GM19043 (cell line): ENCODE data around the gene DEF6.

ENCODE experiments used
- ATAC-seq: cut with Tn5 transposase; IDR thresholded peaks from one replicate; pipeline ENCODE4 v1.9.1; 2021; ENCODE audit warnings: low read depth; ENCODE audit not compliant: unreplicated experiment

Gene DEF6

DNA sequence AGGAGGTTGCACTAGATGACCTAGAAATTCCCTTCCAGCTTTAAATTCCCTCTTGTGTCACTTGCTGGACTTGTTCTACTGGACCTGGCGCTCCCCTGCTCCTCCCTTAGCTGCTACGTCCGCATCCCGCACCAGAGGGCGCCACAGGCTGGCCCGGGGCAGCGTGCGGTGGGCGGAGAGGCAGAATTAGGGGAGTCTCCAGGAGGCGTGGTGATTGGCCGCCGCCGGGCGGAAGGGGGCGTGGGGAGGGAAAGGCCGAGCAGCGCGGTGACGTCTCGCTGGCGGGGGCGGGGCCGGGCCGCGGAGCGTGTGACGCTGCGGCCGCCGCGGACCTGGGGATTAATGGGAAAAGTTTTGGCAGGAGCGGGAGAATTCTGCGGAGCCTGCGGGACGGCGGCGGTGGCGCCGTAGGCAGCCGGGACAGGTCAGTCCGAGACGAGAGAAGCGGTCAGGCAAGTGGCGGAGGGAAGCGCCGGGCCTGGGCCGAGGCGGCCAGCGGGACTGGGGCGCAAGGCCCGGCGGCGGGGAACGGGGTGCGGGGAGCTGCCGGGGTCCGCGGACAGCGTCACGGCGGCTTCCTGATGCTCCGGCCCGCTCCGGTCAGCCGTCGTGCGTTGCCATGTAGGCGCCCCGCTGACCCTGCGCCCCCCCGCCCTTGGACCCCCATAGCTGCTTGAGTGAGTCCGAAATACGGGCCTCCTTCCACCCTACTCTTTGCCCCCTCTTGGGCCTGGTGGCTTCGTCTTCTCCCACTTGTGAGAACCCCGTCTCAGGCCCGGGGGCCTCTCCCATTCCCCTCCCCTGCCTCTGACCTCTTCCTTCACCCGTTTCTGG, 44.9 kb downstream of the DEF6 start, which contains the start of gene PPARD:
Gene PPARD, plus strand, starts transcription at position 301 of the 834 bp plus-strand sequence. CDS start 68,530 bp downstream, outside the sequence.
- ATAC-seq: peak; percentile 92

DNA sequence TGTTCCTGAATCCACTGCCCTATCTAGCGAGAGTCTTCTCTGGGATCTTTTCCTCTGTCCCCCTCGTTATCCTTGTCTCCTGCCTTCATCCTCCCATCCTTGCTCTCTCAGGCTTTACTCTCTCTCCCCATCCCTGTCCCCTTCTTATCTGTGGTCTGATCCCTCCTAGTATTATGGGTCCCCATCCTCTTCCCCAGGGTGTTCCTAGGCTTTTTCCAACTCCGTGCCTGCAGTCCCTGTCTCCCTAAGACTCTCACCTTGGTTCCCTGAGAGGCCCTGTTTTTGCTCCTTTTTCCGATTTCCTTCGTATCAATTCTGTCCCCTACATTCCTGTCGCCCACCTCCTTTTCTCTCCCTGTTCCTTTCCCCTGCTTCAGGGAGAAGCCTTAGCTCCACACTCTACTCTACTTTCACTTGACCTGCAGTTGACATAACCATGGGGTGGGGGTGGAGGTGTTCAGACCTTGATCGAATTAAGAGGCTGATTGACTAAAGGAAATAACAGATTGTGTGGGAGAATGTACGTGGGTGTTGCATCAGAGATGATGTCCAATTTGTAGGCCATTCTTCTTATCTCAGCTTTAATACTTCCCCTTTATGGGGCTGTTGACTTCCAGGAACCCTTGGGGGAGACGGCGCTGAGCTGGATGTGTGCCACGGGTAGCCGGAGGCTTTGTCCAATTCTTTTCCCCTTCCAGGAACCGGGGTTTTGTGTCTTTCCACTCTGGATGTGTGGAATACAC, 45.6 kb downstream of the DEF6 start:
- ATAC-seq: no peak

DNA sequence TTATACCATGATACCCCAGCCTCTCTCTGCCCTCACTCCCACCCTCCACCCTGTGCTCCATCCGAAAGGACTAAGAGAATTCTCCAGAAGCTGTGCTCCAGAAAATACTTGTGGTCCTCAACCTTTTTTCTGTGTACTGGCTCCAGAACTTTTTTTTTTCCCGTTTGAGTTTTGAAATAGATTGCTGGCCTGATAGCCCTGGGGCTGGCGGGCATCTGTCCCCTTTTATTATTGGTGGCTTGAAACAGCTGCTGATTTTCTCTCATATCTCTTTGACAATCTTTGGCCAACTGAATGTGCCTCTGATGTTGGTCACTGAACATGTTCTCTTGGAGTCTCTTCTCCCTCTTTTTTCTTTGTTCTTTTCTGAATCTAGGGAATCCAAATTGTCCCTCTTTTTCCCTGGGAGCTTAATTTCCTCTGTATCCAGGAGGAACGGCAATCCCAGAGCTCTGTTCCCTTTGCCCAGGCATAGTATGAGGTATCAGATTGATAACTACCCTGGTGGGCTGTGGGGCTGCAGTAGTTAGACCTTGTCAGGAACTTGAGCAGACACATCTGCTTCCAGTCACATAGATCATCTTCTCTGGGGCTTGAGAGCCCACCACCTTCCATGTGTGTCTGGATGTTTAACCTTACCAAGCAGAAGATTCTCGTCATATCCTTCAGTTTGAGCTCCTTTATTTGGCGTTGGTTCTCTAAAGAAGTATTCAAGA, 46.4 kb downstream of the DEF6 start:
- ATAC-seq: no peak

DNA sequence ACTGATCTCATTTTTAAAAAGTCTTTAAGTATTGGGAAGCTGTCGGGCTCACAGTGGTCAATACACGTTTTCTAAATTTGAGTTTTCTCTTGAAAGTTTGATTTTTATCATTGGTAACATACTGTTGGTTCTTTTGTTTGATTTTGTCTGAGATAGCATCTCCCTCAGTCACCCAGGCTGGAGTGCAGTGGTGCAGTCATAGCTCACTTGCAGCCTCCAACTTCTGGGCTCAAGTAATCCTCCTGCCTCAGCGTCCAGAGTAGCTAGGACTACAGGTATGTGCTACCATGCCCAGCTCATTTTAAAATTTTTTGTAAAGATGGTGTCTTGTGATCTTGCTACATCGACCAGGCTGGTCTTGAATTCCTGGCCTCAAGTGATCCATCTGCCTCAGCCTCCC, 53.8 kb downstream of the DEF6 start:
- ATAC-seq: no peak

DNA sequence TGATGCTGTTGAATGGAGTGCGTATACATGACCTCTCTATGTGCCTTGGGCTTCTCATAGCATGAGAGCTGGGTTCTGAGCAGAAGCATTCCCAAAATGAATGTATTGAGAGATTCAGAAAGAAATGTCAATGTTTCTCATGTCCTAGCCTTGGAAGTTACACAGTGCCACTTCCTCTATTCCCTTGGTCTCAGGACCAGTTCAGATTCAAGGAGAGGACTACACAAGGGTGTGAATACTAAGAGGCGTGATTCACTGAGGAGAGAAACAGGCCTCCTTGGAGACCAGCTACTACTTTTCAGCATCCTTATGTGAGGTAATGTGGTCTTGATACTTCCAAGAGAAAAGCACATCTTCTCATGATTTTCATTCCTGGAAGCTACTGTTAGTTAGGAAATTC, 55.1 kb downstream of the DEF6 start:
- no peak for ATAC-seq

DNA sequence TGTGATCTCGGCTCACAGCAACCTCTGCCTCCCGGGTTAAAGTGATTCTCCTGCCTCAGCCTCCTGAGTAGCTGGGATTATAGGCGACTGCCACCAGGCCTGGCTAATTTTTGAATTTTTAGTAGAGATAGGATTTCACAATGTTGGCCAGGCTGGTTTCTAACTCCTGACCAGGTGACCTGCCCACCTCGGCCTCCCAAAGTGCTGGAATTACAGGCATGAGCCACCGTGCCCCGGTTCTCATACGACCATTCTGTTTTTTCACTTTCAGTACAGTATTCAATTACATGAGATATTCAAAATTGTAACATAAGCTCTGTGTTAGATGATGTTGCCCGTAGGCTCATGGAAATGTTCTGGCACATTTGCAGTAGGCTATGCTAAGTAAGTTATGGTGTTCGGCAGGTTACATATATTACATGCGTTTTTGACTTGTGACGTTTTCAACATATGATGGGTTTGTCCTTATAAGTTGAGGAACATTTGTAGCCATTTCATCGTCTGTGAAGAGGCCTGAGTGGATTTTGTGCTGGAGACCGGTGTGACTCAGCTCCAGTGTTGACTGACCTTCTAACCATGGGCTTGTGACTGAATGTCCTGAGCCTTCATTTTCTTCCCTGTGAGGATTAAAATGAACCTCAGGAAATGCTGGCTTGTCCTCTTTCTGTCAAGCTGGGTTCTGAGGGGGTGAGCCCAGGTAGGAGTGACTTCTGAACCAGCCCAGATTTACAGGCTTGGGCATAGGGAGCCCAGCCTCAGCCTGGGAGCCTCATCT, 56.9 kb downstream of the DEF6 start:
- no peak for ATAC-seq

DNA sequence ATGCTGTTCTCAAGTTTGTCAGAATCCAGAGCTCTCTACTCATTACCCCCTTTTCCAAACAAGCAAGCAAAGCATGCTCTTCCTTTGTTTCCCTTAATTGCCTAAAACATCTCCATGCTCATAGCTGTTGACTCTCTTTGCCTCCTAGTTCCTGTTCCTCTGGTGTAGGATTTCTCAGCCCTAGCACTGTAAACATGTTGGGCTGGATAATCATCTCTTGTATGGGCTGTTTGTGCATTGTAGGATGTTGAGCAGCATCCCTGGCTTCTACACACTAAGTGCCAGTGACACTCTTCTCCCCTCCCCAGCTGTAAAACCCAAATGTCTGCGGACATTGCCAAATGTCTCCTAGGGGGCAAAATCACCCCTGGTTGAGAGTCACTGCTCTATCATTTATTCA, 58.8 kb downstream of the DEF6 start:
- no peak for ATAC-seq

DNA sequence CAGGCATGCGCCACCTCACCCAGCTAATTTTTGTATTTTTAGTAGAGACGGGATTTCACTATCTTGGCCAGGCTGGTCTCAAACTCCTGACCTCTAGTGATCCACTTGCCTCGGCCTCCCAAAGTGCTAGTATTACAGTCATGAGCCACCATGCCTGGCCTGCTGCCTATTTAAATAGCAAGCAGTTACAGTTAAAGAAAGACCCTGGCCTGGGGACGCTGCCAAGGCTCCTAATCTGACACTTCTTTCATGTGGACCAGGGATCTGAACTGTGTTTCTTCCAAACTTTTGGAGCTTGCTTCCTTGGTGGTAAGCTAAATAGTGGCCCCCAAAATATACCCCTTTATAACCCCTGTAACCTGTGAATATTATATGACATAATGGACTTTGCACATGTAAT, 60.1 kb downstream of the DEF6 start:
- no peak for ATAC-seq

DNA sequence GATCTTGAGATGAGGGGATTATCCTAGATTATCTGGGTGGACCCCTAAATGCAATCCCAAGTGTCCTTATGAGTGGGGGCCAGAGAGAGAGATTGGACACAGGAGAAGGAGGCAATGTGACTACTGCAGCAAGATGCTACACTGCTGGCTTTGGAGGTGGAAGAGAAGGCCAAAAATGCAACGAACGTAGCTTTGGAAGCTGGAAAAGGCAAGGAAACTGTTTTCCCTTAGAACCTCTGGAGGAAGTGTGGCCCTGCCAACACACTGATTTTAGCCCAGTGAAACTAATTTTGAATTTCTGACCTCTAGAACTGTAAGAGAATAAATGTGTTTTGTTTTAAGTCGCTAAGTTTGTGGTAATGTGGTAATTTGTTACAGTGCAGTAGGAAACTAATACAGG, 60.5 kb downstream of the DEF6 start:
- ATAC-seq: no peak

DNA sequence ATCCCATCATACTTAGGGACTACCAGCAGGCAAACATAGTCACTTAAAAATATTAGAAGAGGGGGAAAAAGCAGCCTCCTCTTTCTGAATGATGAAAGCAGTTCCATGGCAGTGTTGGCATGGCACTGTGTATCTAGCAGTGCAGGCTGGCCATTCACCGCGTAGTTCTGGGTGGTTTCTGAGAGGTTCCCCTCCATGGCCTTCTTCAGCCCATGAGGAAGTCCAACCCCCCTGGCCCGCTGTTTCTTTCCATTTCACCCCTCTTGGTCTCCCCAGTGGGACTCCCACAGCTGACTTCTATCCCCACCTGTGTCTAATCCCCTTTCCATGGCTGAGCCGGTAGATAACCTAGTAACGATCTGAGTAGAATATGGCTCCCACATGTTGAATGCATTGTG, 61.7 kb downstream of the DEF6 start:
- no peak for ATAC-seq

DNA sequence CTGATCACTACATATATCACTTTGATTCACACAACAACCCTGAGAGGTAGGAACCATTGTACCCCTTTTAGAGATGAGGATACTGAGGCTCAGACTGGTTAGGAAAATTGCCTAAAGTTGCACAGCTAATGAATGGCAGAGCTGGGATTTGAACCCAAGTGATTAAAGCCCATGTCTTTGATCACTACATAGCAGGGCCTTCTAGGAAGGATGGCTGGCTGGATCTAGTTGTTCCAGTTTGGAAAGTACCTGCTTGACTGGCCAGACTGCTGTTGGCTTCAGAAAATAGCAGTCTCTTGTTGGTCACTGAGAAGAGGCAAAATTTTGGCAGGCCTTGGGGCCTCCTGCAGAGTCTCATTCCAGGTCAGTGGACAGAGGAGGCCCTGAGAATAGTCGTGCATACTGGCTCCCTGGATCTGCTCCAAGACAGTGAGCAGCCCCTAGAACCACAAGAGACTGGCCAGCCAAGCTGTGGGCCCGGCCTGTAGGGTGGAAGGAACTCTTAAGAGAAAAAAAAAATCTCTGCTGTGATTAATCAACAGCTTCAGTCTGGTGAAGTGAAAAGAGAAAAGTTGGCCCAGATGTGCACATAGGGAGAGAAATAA, 62.2 kb downstream of the DEF6 start:
- no peak for ATAC-seq

DNA sequence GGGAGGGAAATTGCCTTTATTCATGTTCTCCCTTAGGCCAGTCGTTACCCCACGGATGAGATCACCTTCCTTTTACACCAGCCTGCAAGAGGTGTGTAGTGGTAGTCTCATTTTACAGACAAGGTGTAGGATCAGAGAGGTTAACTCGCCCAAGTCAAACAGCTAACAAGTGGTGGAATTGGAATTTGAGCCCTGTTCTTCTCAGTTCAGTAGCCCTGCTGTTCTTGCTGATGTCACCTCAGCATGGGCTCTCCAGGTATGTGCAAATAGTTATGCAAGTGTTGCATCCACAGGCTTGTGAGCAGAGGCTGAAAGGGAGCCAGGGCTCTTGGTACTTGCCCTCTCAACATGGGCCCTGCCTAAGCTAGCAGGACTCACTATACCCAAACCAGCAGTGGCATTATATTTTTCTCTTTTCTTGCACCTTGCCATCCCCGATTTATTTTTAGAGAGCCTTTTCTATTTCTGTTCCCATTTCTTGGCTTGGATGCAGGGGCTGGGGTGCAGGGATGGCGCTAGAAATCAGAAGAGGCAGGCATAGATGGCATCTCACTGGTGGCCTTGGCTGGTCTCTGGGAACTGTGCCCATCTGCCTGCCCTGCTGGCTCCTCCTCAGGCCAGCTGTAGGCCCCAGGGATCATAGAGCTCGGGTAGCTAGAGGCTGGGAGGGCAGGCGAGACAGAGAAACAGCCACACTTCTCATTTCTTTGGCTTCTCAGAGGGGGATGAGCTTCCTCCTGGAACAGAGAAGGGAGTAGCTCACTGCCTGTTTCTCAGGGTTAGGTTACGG, 62.9 kb downstream of the DEF6 start:
- ATAC-seq: no peak

DNA sequence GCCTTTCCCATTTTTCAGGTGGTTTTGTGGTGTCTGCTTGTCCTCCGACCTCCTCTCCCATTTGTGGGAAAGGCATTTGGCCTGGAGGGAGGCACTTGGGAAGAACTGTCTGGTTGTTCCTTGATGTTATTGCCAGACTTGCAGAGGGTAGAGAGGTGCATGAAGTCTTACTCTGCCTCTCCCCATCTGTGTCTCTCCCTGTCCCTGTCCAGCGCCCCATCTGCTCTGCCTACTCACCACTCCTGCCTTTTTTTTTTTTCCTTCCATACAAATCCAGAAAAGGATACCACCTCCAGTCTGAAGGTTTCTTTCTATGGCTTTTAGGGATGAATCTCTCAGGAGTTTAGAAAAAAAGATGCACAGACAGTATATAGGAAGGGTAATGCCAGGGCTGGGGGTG, 64.6 kb downstream of the DEF6 start:
- no peak for ATAC-seq

DNA sequence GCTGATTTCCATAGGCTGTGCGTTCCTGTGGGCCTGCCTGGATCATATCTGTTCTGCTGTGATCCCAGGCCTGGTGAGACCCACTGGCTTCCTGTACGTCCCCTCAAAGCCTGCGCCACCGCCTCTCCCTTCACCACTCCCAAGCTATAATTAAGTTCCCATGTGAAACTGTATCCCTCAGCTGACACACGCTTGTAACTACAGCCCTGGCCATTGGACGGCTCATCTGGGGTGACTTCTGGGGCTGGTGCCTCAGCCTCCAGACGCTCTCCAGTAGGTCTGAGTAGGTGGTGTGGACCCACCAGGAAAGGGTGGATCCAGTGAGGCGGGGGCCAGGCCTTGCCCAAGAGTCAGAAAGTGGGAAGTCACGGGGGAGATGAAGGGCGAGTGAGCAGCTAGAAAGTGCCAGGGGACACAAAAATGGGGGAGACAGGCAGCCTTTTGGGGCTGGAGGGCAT, 65.7 kb downstream of the DEF6 start:
- no peak for ATAC-seq

DNA sequence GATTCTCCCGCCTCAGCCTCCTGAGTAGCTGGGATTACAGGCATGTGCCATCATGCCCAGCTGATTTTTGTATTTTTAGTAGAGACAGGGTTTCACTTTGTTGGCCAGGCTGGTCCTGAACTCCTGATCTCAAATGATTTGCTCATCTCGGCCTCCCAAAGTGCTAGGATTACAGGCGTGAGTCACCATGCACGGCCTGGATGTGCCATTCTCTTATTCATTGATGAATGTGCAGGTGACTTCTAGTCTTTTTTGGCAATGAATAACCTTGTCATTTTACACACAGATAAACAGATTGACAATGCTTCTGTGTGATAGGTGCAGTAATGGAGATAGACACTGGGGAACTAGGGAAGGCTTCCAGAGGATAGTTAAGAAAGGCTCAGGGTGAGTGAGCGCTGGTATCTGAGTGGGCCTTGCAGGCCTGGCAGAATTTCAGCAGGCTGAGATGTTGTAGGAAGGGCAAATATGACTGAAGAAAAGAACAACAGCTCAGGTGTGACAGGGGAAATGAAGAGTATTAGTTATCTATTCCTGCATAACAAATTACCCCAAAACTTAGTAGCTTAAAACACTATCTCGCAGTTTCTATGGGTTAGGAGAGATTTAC, 68.1 kb downstream of the DEF6 start:
- ATAC-seq: no peak

DNA sequence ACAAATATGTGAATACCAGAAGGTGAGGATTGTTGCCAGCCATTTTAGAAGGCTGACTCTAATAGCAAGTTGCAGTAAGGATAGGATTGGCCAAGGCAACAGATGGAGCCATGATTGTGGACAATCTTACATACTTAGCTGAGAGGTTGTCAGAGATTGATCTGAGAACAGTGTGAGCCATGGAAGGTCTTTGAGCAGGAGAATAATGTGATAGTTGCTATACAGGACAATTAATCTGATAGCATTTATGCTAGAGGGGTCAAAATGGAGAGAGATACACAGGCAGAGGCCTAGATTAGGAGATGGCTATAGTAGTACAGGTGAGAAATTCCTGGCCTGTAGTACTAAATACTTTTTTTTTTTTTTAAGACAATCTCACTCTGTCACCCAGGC, 68.6 kb downstream of the DEF6 start:
- ATAC-seq: no peak

DNA sequence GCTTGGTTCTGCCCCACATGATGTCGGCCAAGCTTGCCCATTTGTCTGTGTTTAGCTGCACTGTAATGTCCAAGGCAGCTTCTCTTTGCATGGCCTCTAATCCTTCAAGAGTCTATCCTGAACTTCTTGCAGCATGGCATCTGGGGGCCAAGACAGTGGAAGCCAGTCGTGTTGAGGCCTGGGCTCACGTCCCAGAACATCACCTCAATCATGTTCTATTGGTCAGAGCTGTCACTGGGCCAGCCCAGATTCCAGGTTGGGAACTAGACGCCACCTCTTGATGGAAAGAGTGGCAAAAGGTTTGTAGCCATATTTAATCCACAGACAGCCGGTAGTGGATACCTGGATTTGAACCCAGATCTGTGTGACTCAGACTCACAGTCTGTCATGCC, 70.0 kb downstream of the DEF6 start:
- ATAC-seq: no peak

DNA sequence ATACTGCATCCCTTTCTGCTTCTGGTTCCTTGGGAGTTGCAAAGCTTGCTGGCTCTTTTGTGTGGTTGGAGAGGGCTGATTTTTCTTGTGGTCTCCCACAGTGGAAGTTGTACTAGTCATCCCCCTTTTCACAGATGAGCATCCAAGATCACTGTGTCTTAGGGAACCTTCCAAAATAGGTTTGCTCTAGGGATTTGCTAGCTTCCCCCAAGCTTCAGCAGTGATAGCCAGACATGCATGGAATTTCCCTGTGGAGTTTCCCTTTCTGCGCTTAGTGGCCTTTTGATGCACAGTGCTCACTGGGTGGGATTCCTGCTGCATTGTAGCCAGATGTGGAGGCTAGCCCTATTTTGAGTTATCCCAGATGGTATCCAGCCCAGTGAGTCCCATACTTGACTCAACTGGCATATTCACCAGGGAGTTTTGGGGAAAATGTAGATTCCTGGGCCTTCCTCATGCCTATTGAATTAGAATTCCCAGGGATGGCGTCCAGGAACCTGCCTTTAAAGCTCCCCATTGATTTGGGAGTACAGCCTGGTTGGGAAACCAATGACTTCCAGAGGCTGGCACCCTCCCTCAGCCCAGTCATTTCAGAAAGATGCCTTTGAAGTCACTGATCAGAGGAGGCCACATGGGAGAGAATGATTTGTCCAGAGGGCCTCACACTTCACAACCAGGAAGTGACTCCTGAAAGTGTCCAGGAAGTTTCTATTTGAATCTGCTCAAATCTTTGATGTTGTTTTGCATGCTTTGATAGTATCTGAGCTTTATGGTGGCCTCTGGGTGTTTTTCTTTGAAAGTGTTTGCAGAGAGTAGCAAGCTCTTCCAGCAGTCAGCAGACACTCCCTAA, 70.6 kb downstream of the DEF6 start:
- ATAC-seq: no peak
